HEK293 (cell line): Measurements from ENCODE around the gene OSBPL10.

Experiments
- OSR2 ChIP-seq: fragments of 450-650 bp; formaldehyde crosslinking; IDR thresholded peaks from 2 replicates; pipeline ENCODE4 v1.5.1; 2016; ENCODE audit warnings: missing biosample characterization, missing genetic modification characterization
- PRDM1 ChIP-seq: fragments of 450-650 bp; formaldehyde crosslinking; IDR thresholded peaks from 2 replicates; pipeline ENCODE4; 2016; ENCODE audit warnings: missing biosample characterization, missing genetic modification characterization
- RBAK ChIP-seq: fragments of 450-650 bp; formaldehyde crosslinking; IDR thresholded peaks from 2 replicates; pipeline ENCODE4 v1.5.1; 2016; ENCODE audit warnings: missing biosample characterization, missing genetic modification characterization
- SCRT1 ChIP-seq: fragments of 450-650 bp; formaldehyde crosslinking; IDR thresholded peaks from 2 replicates; pipeline ENCODE4 v1.5.1; 2016; ENCODE audit warnings: missing biosample characterization, missing genetic modification characterization, borderline replicate concordance
- YY2 ChIP-seq: fragments of 450-650 bp; formaldehyde crosslinking; IDR thresholded peaks from 2 replicates; pipeline ENCODE4 v1.5.1; 2016; ENCODE audit warnings: missing biosample characterization, missing genetic modification characterization
- ZNF157 ChIP-seq: fragments of 450-650 bp; formaldehyde crosslinking; IDR thresholded peaks from 2 replicates; pipeline ENCODE4 v1.5.1; 2016; ENCODE audit warnings: missing biosample characterization, missing genetic modification characterization
- ZNF335 ChIP-seq: fragments of 450-650 bp; formaldehyde crosslinking; conservative IDR thresholded peaks from 2 replicates; pipeline ENCODE4 v1.5.1; 2016; ENCODE audit warnings: missing biosample characterization, missing genetic modification characterization
- ZNF473 ChIP-seq: fragments of 450-650 bp; formaldehyde crosslinking; IDR thresholded peaks from 2 replicates; pipeline ENCODE4 v1.5.1; 2017; ENCODE audit warnings: missing biosample characterization, missing genetic modification characterization
- TF ChIP-seq, protein P1 (sequence below): fragments of 450-650 bp; formaldehyde crosslinking; IDR thresholded peaks from 2 replicates; pipeline ENCODE4 v1.5.1; 2016; ENCODE audit warnings: missing biosample characterization, missing genetic modification characterization
- TF ChIP-seq, protein P2 (sequence below): sonication (generic); formaldehyde crosslinking; IDR thresholded peaks from 2 replicates; pipeline ENCODE4 v1.8.1; 2022; ENCODE audit warnings: mild to moderate bottlenecking, moderate library complexity, missing genetic modification reagents
- TF ChIP-seq, protein P3 (sequence below): fragments of 450-650 bp; formaldehyde crosslinking; conservative IDR thresholded peaks from 2 replicates; pipeline ENCODE4 v1.5.1; 2016; ENCODE audit warnings: low read depth, missing biosample characterization, missing genetic modification characterization
- TF ChIP-seq, protein P4 (sequence below): fragments of 450-650 bp; formaldehyde crosslinking; IDR thresholded peaks from 2 replicates; pipeline ENCODE4 v1.5.1; 2016; ENCODE audit warnings: missing biosample characterization, missing genetic modification characterization
- TF ChIP-seq, protein P5 (sequence below): fragments of 450-650 bp; formaldehyde crosslinking; IDR thresholded peaks from 2 replicates; pipeline ENCODE4 v1.5.1; 2016; ENCODE audit warnings: missing biosample characterization, missing genetic modification characterization

DNA sequence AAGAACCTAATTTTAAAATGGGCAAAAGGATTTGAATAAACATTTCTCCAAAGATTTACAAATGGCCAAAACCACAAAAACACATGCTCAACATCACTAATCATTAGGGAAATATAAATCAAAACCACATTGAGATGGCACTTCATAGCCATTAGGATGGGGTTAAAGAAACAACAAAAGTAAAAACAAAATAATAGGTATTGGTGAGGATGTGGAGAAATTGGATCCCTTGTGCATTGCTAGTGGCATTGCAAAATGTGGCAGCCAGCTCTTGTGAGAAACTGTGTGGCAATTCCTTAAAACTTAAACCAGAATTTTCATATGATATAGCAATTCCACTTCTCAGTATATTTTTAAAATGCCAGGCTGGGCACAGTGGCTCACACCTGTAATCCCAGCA, 321.8 kb downstream of the OSBPL10 start:
- TF ChIP-seq ZNF157 (tag by site-specific recombination) (no peak), OSR2 (tag by site-specific recombination) (no peak), YY2 (tag by site-specific recombination) (no peak), PRDM1 (no peak), ZNF335 (tag by site-specific recombination) (no peak), RBAK (tag by site-specific recombination) (no peak), ZNF473 (tag by site-specific recombination) (no peak), SCRT1 (tag by site-specific recombination) (no peak)
- TF ChIP-seq, protein P1, sequence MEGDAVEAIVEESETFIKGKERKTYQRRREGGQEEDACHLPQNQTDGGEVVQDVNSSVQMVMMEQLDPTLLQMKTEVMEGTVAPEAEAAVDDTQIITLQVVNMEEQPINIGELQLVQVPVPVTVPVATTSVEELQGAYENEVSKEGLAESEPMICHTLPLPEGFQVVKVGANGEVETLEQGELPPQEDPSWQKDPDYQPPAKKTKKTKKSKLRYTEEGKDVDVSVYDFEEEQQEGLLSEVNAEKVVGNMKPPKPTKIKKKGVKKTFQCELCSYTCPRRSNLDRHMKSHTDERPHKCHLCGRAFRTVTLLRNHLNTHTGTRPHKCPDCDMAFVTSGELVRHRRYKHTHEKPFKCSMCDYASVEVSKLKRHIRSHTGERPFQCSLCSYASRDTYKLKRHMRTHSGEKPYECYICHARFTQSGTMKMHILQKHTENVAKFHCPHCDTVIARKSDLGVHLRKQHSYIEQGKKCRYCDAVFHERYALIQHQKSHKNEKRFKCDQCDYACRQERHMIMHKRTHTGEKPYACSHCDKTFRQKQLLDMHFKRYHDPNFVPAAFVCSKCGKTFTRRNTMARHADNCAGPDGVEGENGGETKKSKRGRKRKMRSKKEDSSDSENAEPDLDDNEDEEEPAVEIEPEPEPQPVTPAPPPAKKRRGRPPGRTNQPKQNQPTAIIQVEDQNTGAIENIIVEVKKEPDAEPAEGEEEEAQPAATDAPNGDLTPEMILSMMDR: no peak
- TF ChIP-seq, protein P2, sequence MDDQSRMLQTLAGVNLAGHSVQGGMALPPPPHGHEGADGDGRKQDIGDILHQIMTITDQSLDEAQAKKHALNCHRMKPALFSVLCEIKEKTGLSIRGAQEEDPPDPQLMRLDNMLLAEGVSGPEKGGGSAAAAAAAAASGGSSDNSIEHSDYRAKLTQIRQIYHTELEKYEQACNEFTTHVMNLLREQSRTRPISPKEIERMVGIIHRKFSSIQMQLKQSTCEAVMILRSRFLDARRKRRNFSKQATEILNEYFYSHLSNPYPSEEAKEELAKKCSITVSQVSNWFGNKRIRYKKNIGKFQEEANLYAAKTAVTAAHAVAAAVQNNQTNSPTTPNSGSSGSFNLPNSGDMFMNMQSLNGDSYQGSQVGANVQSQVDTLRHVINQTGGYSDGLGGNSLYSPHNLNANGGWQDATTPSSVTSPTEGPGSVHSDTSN: no peak
- TF ChIP-seq, protein P3, sequence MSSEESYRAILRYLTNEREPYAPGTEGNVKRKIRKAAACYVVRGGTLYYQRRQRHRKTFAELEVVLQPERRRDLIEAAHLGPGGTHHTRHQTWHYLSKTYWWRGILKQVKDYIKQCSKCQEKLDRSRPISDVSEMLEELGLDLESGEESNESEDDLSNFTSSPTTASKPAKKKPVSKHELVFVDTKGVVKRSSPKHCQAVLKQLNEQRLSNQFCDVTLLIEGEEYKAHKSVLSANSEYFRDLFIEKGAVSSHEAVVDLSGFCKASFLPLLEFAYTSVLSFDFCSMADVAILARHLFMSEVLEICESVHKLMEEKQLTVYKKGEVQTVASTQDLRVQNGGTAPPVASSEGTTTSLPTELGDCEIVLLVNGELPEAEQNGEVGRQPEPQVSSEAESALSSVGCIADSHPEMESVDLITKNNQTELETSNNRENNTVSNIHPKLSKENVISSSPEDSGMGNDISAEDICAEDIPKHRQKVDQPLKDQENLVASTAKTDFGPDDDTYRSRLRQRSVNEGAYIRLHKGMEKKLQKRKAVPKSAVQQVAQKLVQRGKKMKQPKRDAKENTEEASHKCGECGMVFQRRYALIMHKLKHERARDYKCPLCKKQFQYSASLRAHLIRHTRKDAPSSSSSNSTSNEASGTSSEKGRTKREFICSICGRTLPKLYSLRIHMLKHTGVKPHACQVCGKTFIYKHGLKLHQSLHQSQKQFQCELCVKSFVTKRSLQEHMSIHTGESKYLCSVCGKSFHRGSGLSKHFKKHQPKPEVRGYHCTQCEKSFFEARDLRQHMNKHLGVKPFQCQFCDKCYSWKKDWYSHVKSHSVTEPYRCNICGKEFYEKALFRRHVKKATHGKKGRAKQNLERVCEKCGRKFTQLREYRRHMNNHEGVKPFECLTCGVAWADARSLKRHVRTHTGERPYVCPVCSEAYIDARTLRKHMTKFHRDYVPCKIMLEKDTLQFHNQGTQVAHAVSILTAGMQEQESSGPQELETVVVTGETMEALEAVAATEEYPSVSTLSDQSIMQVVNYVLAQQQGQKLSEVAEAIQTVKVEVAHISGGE (tag by site-specific recombination): no peak
- TF ChIP-seq, protein P4, sequence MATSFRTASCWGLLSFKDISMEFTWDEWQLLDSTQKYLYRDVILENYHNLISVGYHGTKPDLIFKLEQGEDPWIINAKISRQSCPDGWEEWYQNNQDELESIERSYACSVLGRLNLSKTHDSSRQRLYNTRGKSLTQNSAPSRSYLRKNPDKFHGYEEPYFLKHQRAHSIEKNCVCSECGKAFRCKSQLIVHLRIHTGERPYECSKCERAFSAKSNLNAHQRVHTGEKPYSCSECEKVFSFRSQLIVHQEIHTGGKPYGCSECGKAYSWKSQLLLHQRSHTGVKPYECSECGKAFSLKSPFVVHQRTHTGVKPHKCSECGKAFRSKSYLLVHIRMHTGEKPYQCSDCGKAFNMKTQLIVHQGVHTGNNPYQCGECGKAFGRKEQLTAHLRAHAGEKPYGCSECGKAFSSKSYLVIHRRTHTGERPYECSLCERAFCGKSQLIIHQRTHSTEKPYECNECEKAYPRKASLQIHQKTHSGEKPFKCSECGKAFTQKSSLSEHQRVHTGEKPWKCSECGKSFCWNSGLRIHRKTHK (tag by site-specific recombination): no peak
- TF ChIP-seq, protein P5, sequence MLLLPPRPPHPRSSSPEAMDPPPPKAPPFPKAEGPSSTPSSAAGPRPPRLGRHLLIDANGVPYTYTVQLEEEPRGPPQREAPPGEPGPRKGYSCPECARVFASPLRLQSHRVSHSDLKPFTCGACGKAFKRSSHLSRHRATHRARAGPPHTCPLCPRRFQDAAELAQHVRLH (tag by site-specific recombination): no peak
